D721Med (cell line): Measurements from ENCODE around the gene TH.

Experiments used
- DNase-seq: peaks from one replicate; pipeline ENCODE4 v3.0.0; 2011; ENCODE audit warnings: low spot score; ENCODE audit not compliant: insufficient read length
- FAIRE-seq: peaks from 2 replicates; lab custom pipeline; 2011; peaks lifted over from hg19 to GRCh38; lab: Jason Lieb, UNC
- CTCF ChIP-seq: IDR thresholded peaks from 2 replicates; pipeline ENCODE4 v1.5.1; 2012; ENCODE audit warnings: mild to moderate bottlenecking, control low read depth; ENCODE audit not compliant: insufficient read depth; ENCODE audit errors: missing control alignments

The TH gene

GRCh38 chr11:2155511-2155910 is 16.1 kb downstream of the TH start:
- no peak for TF ChIP-seq CTCF
- FAIRE-seq (no peak), DNase-seq (no peak)

GRCh38 chr11:2154889-2155288 is 16.7 kb downstream of the TH start:
- TF ChIP-seq CTCF: no peak
- FAIRE-seq: no peak
- DNase-seq: no peak

GRCh38 chr11:2154195-2154585 is 17.4 kb downstream of the TH start:
- DNase-seq: no peak
- FAIRE-seq: no peak

GRCh38 chr11:2153581-2154194 is 17.9 kb downstream of the TH start:
- no peak for TF ChIP-seq CTCF
- FAIRE-seq (no peak), DNase-seq (no peak)

More at GRCh38 chr11:2154195-2154585, 17.4 kb downstream of the TH start:
- no peak for TF ChIP-seq CTCF

- DNase-seq (peak; percentile 69), FAIRE-seq (no peak)
- TF ChIP-seq CTCF: peak; percentile 69
Measured at GRCh38 chr11:2151500-2152257, 19.9 kb downstream of the TH start.

DNA sequence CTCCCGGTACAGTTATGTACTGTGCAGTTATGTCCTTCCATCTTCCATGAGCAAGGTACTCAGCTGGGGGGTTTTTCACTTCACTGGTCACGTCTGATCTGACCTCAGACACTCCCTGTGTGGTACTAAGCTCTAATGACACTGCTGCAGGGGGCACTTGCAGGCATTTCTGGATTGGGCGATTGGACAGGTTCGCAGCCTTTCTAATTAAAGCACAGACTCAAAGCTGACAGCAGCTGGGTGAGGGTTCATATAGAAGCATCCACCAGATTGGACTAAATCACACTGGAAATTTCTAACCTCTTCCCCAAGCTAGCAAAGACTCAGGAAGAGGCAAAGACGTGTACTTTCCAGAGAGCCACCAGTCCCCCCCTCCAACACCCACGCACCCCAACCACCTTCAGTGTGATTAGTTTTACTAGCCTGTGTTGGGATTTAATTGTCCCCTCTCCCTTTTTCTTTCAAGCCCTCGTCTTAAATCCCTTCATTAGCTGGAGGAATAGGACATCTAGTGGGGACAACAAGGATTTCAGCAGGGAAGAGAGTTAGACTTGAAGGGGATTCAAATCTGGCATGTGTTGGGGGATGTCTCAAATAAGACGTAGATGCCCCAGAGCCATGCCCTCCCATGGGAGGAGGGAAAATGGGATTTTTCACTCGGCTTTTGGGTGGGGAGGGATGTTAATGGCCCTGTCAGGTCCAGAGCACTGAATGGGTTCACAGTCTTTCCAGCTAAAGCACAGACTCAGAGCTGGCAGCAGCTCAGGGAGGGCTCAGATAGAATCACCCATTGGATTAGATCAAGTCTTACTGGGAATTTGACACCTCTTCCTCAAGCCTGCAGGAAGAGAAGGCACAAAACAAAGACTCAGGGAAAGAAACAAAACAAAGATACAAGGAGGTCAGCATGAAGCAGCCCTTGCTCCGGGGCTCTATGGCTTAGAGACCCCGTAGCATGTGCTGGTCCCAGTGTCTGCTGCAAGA is 21.5 kb downstream of the TH start:
- no peak for DNase-seq
- TF ChIP-seq CTCF: peak; percentile 25
- FAIRE-seq: no peak
